AG08396 (cell line): Measurements from ENCODE around the gene IFRD2.
A peak's percentile ranks its signal among the peaks of the same experiment; 100 is the strongest.
"Not testable (repeated sequence)": the region's sequence is repeated elsewhere in the genome, so short reads cannot be mapped to it uniquely, and the experiment has no call there.

Experiments used
- DNase-seq: peaks from one replicate; pipeline ENCODE4 v3.0.0; 2012; ENCODE audit warnings: low spot score, mixed read lengths

The IFRD2 gene

GRCh38 chr3:50251220-50251619 lies 41.0 kb downstream of the IFRD2 start:
- DNase-seq, result peak; percentile 68

GRCh38 chr3:50250514-50250913 lies 41.7 kb downstream of the IFRD2 start:
- no peak for DNase-seq

- DNase-seq, result no peak
Observed at GRCh38 chr3:50249457-50249856, 42.8 kb downstream of the IFRD2 start.

- no peak for DNase-seq
Observed at GRCh38 chr3:50248387-50248786, 43.8 kb downstream of the IFRD2 start.

GRCh38 chr3:50246517-50246954 lies 45.7 kb downstream of the IFRD2 start:
- no peak for DNase-seq

- peak; percentile 83 for DNase-seq
Observed at GRCh38 chr3:50245831-50246516, 46.3 kb downstream of the IFRD2 start.

GRCh38 chr3:50245251-50245745 lies 46.9 kb downstream of the IFRD2 start:
- no peak for DNase-seq

- DNase-seq, result not testable (repeated sequence)
Observed at GRCh38 chr3:50244813-50245212, 47.4 kb downstream of the IFRD2 start.

GRCh38 chr3:50243543-50243895 lies 48.7 kb downstream of the IFRD2 start:
- no peak for DNase-seq

- peak; percentile 39 for DNase-seq
Observed at GRCh38 chr3:50242851-50243542, 49.2 kb downstream of the IFRD2 start.

GRCh38 chr3:50242381-50242770 lies 49.9 kb downstream of the IFRD2 start:
- DNase-seq, result no peak

GRCh38 chr3:50241713-50242380 lies 50.4 kb downstream of the IFRD2 start:
- DNase-seq, result no peak

GRCh38 chr3:50241163-50241562 lies 51.1 kb downstream of the IFRD2 start:
- DNase-seq, result no peak

GRCh38 chr3:50239649-50240048 lies 52.6 kb downstream of the IFRD2 start:
- DNase-seq, result no peak

GRCh38 chr3:50238549-50239026 lies 53.6 kb downstream of the IFRD2 start:
- DNase-seq, result no peak

- peak; percentile 89 for DNase-seq
Observed at GRCh38 chr3:50237754-50238548, 54.3 kb downstream of the IFRD2 start.
